ENCODE measurements around the gene TRAPPC2. TPM values are rescaled to one million over a fixed set of nuclear protein-coding genes. Genes with fewer than 3 reads are reported as not detected.
"Not testable (repeated sequence)": the region's sequence is repeated elsewhere in the genome, so short reads cannot be mapped to it uniquely, and the experiment has no call there.

Gene TRAPPC2
- total RNA-seq, 1 donor from 2014 or later, result 11.2 TPM

- peak in 1 of 2 donors; percentile 30 for DNase-seq (ENCODE audit: low read depth in 2 of 2)
Measured at GRCh38 chrX:13699183-13699826, 35.1 kb downstream of the TRAPPC2 start.

- DNase-seq (ENCODE audit: low read depth in 2 of 2), result no peak
Measured at GRCh38 chrX:13698432-13698831, 36.0 kb downstream of the TRAPPC2 start.

GRCh38 chrX:13697976-13698375, 36.4 kb downstream of the TRAPPC2 start:
- DNase-seq (ENCODE audit: low read depth in 2 of 2), result no peak

- DNase-seq (ENCODE audit: low read depth in 2 of 2), result no peak
Measured at GRCh38 chrX:13697455-13697854, 37.0 kb downstream of the TRAPPC2 start.

- no peak for DNase-seq (ENCODE audit: low read depth in 2 of 2)
Measured at GRCh38 chrX:13695601-13696115, 38.8 kb downstream of the TRAPPC2 start.

- DNase-seq (ENCODE audit: low read depth in 2 of 2), result no peak
Measured at GRCh38 chrX:13694983-13695382, 39.4 kb downstream of the TRAPPC2 start.

GRCh38 chrX:13694359-13694758, 40.1 kb downstream of the TRAPPC2 start:
- no peak for DNase-seq (ENCODE audit: low read depth in 2 of 2)

GRCh38 chrX:13693341-13693961, 41.0 kb downstream of the TRAPPC2 start:
- no peak for DNase-seq (ENCODE audit: low read depth in 2 of 2)

GRCh38 chrX:13692771-13693231, 41.6 kb downstream of the TRAPPC2 start:
- no peak for DNase-seq (ENCODE audit: low read depth in 2 of 2)

- peak in 1 of 2 donors; percentile 20 for DNase-seq (ENCODE audit: low read depth in 2 of 2)
Measured at GRCh38 chrX:13691841-13692371, 42.5 kb downstream of the TRAPPC2 start.

- DNase-seq (ENCODE audit: low read depth in 2 of 2), result no peak
Measured at GRCh38 chrX:13690836-13691235, 43.6 kb downstream of the TRAPPC2 start.

- DNase-seq (ENCODE audit: low read depth in 2 of 2), result peak in 1 of 2 donors; percentile 36
Measured at GRCh38 chrX:13689741-13690211, 44.6 kb downstream of the TRAPPC2 start.

GRCh38 chrX:13688958-13689740, 45.3 kb downstream of the TRAPPC2 start, which contains the start of gene RAB9A:
Gene RAB9A, plus strand, starts transcription at chrX:13689128. Its CDS starts 19,619 bp downstream, at chrX:13708747.
- DNase-seq (ENCODE audit: low read depth in 2 of 2), result peak; percentile 33 to 73

GRCh38 chrX:13688384-13688957, 45.9 kb downstream of the TRAPPC2 start:
- no peak for DNase-seq (ENCODE audit: low read depth in 2 of 2)

GRCh38 chrX:13687203-13687602, 47.2 kb downstream of the TRAPPC2 start:
- DNase-seq (ENCODE audit: low read depth in 2 of 2), result no peak

- DNase-seq (ENCODE audit: low read depth in 2 of 2), result no peak
Measured at GRCh38 chrX:13685126-13685763, 49.2 kb downstream of the TRAPPC2 start.

- DNase-seq (ENCODE audit: low read depth in 2 of 2), result no peak
Measured at GRCh38 chrX:13684361-13684760, 50.1 kb downstream of the TRAPPC2 start.

- DNase-seq (ENCODE audit: low read depth in 2 of 2), result no peak
Measured at GRCh38 chrX:13681595-13681994, 52.8 kb downstream of the TRAPPC2 start.

- not testable (repeated sequence) for DNase-seq (ENCODE audit: low read depth in 2 of 2)
Measured at GRCh38 chrX:13679700-13680099, 54.7 kb downstream of the TRAPPC2 start.

GRCh38 chrX:13676885-13677284, 57.5 kb downstream of the TRAPPC2 start:
- DNase-seq (ENCODE audit: low read depth in 2 of 2), result no peak

GRCh38 chrX:13673016-13673415, 61.4 kb downstream of the TRAPPC2 start:
- no peak for DNase-seq (ENCODE audit: low read depth in 2 of 2)

Measured in dermis microvascular lymphatic vessel endothelial cell (primary cell).